ENCODE measurements around the gene TMEM238L.

Gene TMEM238L

DNA sequence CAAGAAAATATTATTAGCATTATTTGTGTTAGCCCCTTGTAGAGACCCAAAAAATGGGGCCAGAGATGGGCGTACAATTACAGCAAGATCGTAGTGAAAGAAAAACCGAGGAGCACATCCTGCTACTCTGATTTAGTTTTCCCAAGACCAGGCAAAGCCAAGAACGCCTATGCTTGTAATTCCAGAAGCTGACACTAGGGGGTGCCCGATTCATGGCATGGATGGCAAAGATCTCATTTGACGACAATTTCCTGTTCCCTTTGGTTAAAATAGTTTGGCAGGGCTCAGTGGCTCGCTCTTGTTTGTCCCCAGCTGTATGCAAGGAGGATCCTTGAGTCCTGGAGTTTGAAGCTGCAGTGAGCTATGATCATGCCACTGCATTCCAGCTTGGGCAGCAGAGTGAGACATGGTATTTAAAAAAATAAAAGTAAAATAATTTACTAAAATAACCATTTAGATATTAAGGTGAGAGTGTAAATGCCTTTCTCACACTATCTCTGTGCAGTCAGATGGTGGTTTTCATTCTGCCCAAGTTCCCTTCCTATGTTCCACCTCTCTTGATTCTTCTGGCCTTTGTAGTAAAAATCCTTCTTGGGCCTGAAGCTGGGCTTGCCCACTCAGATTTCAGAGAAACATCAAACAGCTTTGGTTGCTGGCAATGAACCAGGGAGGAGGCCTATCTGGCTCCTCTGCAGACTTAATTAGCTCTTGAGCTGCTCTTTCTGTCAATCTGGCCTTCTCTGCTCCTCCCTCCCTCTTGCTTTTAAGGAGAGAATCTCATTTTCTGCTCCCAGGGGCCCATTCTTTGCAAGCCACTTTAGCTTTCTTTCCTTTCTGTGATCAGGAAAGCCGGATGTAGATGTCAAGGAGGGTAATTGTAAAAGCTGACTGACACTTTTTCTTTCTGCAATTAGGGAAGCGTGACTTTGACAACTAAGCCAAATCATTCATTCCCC, 31.2 kb downstream of the TMEM238L start:
- DNase-seq, result peak; percentile 9

DNA sequence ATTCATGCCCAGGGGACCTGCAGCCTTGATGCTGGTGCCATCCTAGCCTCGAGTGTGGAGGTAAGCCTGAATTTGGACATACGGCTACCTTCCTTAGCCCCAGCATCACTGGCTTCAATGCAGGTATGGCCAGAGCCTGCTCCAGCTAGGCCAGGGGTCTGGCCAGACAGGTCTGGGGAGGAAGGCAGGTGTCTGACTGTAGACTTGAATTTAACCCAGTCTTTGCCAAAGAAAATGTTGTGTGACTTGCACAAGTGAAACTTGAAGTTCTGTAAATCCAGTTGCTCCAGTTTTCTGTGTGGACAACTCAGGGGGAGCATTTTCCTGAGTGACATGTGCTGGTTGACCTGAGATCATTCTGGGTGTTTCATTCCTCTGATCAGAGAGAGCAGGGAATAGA, 32.8 kb downstream of the TMEM238L start:
- no peak for DNase-seq

DNA sequence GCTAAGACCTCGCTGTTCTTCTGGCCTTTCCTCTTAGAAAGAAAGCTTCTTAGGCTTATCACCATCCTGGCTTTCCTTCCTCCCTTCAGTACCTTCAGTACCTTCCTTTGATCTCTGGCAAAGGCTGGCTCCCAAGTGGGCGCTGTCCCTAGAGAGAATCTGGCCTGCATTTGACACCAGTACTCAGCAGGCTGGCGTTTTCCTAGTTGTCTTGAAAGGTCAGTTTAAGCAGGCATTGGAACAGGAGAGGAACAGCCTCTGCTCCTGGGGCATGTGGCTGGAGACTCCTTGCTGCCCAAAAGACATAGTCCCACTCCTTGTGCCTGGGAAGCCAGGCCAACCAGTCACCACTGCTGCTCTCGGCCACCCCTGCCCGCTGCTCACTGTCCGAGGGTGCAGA, 34.1 kb downstream of the TMEM238L start:
- no peak for DNase-seq

DNA sequence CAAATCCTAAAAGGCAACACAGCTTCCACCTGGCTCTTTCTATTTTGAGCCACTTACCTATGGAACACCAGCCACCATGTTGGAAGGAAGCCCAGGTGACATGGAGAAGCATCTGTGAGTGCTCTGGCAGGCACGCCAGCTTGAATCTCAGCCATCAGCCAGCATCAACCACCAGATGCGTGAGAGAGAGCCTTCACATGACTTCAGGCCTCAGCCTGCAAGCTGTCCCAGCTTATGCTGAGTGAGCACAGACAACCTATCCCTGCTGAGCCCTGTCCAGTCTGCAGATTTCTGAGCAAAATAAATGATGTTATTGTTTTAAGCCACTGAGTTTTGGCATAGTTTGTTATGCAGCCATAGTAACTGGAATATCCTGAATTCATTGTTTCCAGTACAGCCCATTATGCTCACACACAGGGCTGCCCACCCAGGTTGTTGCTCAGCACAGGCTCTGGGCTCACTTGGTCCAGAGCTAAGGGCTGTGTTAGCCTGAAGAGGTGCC, 35.1 kb downstream of the TMEM238L start:
- no peak for DNase-seq

DNA sequence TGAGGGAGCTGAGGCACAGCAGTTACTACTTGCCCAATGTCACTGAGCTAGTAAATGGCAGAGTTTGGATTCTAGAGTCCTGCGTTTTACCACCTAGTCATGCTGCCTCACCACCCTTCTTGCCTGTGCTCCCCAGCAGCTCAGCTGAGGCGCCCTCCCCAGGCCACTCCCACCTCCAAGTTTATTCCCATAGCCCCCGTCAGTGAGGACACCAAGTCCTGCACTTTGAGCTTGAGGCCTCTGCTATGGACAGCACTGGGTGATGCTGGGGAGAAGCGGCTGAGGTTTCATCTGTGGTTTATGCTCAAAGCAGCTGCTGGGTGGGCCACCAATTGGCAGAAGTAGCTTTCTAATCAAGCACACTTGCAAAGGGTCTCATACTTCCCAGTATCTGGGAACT, 36.7 kb downstream of the TMEM238L start:
- DNase-seq, result no peak

DNA sequence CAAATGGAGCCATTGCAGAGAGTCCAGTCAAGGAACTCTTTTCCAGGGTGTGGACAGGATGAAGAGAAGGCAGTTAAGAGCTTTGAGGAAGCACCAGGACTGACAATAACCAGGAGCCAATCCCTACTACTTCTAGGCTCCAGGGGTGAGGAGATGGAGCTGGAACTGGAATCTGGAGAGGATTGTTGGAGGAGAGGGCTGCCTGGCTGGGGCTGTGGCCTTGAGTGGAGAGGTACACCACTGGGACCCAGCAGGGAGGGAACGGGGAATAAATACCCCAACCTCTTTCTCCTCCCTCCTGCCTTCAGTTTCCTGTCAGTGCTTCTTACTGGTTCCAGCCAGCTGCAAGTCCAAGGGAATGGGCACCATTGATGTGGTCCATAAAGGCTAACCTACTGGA, 41.9 kb downstream of the TMEM238L start:
- DNase-seq, result no peak

DNA sequence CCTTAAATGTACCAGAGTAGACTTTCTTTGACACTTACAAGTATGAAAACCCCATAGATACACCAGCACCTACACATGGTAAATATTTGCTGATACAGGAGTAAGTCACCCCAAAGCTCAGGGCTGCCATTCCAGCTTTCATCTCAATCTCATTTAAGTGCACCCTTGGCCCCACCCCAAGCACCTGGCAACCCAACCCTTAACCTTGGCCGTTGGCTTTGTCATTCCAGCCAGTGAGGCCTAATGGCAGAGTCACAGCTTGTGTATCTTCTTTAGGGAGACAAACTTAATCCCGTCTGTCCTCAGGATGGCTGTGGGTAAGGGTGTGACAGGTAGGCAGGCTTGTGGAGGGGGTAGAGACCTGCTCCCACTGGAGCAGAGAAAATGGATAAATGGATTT, 42.6 kb downstream of the TMEM238L start:
- DNase-seq, result no peak

DNA sequence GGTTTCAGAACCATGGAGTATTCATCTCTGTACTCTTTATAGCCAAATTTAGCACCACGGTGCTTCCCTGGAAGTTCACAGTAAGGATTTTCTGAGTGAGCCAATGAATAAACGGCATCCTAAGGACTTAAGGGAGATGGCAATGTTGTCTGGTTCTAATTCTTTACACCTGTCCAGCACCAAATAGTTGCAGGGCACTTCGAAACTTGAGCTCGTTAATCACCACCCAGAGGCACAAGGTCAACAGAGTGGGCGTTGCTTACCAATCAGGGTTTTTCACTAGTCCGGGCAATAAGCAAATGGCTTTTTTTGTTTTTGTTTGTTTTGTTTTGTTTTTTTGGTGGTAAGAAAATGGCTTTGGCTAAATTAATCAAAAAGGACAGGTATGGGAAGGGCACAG, 45.8 kb downstream of the TMEM238L start:
- DNase-seq, result no peak

DNA sequence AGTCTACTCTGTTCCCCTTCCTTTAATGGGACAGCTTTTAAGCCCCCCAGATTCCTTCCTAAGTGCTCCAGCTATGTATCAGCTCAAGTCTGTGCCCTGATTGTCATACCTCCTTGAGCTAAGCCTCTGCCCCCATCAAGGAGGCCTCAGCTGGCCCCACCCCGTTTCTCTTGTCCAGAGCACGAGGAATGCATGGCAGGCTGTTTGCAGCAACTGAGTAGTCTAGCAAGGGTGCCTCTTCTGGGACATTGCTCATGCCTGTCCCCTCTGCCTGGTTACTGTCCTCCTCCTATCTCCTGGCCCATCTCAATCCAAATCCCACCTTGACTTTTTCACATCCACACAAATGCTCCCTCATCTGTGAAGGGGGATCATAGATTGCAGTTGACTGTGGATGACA, 46.3 kb downstream of the TMEM238L start:
- no peak for DNase-seq

DNA sequence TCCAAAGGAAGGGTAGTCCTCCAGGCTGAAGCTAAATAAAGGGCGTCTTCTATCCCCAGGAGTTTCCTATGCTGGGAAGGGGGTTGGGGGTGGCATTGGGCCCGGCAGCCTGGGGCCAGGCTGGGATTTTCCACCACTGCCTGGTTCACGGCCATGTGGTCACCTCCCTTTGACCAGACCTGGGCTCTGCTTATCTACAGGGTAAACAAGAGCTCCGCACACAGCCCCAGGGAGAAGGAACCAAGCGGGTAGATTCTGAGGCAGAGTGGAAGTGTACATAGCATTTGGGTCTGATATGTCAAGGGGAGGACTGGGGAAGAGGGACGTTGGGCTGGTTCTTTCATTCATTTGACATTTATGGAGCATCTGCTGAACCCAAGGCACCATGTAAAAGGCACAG, 46.8 kb downstream of the TMEM238L start:
- no peak for DNase-seq

DNA sequence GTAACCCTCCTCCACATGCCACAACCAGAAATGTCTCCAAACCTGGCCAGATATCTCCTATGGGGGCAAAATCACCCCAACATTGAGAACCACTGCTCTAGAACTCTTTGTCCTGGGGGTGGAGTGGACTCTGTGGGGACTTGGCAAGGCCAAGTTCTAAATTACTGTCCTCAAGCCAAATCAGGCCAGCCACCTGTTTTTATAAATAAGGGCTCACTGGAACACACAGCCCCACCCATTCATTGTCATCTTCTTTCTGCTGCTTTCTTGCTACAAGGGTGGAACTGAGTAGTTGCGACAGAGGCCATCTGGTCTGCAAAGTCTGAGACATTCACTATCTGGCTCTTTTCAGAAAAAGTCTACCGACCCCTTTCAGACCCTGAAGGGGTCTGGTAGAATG, 47.3 kb downstream of the TMEM238L start:
- no peak for DNase-seq

DNA sequence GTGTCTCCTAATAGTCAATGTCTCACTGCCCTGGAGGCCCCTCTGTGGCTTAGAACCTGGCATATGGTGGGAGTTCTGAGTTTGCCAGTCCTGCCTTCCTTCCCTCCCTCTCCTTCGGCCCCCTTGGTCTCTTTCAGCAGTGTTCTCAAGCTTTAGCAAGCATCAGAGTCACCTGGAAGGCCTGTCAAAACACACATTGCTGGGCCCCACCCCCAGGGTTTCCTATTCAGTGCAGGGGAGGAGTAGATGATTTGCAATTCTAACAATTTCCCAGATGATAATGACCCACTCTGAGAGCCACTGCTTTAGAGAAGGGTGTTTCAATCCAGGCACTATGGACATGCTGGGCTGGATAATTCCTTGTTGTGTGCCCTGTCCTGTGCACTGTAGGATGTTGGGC, 47.7 kb downstream of the TMEM238L start:
- no peak for DNase-seq

DNA sequence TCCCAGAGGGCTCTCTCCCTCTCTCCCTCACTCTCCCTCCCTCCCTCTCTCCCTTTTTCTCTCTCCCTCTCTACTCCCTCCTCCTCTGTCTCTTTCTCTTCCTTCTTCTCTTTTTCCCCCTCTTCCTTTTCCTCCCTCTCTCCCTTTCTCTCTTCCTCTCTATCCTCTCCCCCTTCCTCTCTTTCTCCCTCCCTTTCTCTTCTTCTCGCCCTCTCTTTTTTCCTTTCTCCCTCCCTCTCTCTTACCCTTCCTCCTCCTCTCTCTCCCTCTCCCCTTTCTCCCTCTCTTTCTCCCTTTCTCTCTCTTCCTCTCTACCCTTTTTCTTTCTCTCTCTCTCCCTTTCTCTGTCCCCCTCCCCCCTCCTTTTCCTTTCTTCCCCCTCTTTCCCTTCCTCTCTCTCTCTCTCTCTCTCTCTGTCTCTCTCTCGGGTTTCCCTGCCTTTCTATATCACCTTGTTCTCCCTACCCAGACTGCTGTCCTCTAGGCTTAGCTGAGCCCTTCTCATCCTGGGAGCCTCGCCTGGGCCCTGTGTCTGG, 48.2 kb downstream of the TMEM238L start:
- no peak for DNase-seq

DNA sequence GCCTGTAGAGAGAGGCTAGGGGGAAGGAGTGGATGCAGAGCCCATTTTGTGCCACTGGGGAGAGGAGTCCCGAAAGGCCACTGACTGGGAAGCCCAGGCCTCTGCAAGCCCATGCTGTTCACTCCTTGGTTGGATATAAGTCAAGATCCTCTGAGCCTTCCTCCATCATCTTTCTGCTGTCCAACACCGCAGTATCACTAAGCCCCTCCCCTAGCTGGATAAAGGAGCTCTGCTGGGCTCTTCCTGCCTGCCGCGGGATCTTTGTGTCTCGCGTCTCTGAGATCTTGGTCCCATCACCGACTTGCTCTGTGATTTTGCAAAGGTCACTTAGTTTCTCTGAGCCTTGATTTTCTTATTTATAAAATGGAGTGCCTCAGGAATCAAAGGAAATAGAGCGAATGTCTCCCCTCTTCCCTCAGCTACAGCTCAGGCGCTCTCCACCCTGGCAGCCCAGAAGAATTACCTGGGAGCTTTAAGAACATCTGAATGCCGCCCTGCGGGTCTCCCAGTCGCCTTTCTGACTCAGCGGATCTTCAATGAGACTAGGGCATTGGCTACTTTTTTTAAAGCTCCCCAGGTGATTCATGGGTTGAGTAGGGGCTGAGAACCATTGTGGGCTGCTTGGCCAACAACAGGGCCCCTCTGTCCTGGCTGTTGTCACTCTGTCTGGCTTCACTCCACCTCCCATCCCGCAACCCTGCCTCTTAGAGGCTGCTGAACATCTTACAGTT, 48.9 kb downstream of the TMEM238L start:
- no peak for DNase-seq

DNA sequence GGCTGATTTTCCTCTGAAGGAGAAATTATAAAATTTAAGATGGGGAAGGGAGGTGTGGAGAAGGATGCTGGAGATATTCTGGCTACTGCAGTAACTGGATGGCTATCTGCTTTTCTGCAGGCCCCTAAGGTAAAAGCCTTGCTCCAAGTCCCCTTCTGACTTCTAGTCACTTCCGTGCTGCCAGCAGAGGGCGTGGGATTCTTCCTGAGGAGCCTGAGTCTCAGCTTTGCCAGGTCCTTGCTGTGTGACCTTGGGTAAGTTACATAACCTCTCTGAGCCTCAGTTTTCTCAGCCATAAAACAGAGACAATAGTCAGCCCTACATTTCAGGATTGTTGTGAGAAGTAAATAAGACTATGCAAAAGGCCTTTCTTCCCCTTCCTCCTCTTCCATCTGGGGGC, 49.8 kb downstream of the TMEM238L start:
- peak; percentile 16 for DNase-seq

DNA sequence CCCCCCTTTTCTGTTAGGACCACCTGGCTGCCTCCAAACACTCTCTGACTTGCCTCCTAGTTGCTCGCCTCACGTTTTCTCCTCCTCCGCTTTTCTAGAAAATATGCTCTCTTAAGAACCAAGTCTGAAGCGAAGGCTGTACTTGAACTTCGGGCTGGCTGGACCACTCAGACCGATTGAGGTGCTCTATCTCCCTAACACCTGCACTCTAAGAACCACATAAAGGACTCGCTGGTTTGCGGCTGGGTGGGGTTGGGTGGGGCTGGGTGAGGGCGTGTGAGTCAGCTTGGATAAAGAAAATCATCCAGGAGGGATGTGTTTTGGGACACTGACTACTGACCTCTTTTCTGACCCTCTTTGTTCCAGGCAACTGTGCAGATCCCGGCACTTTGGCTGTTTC, 51.2 kb downstream of the TMEM238L start:
- DNase-seq, result no peak

DNA sequence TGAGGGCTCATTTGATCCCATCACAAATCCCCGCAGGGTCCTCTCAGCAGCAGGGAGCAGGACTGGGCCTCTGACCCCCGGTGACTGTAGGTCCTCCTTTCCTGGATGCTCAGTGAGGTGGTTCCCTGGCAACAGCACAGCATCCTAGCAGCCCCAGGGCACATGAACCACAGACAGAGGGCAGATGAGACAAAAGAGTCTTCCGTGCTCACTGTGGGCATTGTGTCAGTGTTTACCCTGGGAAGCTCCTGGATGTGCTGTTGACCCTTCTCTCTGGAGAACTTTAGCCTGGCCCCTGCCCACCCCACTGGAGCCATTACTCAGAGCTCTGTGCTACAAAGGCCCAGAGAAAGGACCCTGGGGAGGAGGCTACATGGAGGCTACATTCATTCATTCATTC, 52.3 kb downstream of the TMEM238L start:
- DNase-seq, result no peak

DNA sequence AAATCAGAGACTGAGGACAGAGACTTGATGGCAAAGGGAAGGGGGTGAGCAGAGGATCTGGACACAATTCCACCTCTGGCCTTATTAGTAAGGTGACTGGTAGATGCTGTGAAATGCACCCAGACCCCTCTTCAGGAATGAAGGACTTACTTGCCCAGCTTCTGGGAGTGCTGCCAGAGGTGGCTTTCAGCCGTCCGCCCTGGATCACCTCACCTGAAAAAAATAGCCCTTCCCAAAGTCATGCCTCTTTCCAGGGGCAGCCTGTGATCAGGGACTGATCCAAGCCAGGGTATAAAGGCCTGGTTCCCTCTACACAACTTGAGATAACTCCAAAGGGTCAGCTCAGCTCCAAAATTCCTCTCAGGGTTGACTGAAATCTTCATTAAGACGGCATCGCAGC, 53.7 kb downstream of the TMEM238L start:
- DNase-seq, result no peak

DNA sequence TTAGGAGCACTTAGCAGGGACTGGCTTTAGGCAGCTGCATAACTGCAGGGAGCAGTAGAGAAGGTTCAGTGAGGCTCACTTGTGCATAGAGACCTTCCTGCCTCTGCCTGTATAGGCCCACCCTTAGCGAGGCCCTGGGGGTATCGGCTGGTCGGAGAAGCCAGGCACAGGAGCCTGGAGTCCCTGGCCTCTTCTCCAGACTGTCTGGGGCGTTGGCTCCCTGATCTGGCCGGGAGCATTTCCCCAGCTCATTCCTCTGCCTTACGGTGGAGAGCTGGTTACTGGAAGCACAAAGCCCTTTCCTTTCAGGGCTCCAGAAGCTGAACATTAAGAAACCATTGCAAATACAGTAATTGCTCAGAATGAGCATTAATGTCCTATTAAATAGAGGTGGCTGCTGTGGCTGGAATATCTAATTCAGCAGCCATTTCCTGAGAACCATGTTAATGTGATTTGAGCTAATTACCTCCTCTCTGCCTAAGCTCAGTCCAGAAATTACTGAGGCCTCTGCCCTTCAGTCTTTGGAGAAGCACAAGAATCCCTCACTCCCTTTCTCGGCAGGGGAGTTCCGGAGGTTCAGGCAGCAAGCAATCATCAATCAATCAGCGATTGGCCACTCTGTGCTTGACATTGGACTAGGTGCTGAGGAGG, 55.2 kb downstream of the TMEM238L start:
- DNase-seq, result no peak

DNA sequence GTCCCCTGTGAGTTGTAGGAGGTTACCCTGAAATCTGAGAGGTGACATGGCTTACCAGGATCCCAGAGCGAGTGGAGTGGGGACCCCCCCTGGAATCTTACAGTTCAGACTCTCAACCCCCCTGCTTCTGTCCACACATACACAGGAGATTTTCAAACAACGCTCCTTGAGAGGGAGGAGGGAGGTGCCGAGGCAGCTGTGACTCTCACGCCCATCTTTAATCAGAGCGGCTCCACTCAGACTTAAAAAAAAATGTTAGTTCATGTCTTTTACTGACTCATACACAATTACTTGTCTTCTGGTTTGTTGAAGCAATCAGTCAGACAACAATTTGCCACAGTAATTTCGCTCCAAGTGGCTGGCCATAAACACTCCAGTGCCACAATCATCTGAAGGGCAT, 58.7 kb downstream of the TMEM238L start:
- no peak for DNase-seq
